Dendritic cell treated with granulocyte-macrophage colony-stimulating factor and Interleukin-4, amounts not matched to agents 40 ng/mL and 50 ng/mL, for 4 days (primary cell): ENCODE data around the gene FOXN3.
A peak's percentile ranks its signal among the peaks of the same experiment; 100 is the strongest.

Experiments
- H3K27ac Mint-ChIP-seq: one replicate; pipeline ENCODE4 v1.8.0; 2022; ENCODE audit warnings: mild to moderate bottlenecking, mixed read lengths
- H3K27me3 Mint-ChIP-seq: one replicate; pipeline ENCODE4 v1.8.0; 2022; ENCODE audit warnings: mild to moderate bottlenecking, mixed read lengths
- H3K36me3 Mint-ChIP-seq: one replicate; pipeline ENCODE4 v1.8.0; 2022; ENCODE audit warnings: low read depth, mixed read lengths
- H3K4me1 Mint-ChIP-seq: one replicate; pipeline ENCODE4 v1.8.0; 2022; ENCODE audit warnings: low read depth, mixed read lengths
- H3K4me3 Mint-ChIP-seq: one replicate; pipeline ENCODE4 v1.8.0; 2022; ENCODE audit warnings: mild to moderate bottlenecking, moderate library complexity, mixed read lengths
- H3K9me3 Mint-ChIP-seq: one replicate; pipeline ENCODE4 v1.8.0; 2022; ENCODE audit warnings: mixed read lengths
- intact Hi-C: fragments of 100-400 bp; cut with micrococcal nuclease; formaldehyde crosslinking; loops from one replicate; pipeline ENCODE4 v1.15.0; 2022

The FOXN3 gene

DNA sequence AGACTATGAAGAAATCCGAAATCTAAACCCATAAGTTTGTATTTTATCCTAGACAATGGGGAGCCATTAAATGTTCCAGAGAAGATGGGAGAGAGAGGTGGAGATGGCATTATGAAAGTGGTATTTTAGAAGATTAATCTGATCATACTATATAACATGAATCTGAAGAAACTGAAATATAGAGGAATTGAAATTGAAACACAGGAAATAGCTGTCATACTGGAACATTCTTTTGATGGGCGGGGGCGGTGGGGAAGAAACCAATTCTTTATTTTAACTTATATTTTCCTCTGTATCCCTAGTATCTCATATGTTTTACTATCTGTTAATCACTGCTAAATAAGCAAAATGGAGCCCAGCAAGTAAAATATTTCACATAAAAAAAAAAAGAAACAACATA, 27.0 kb upstream of the FOXN3 start:
- Mint-ChIP-seq H3K4me3 (peak overlapping the region; percentile 64), H3K27ac (peak overlapping the region; percentile 86), H3K36me3 (peaks cover 25% of the 10 kb centered on the region), H3K9me3 (no peaks in the 10 kb centered on the region), H3K4me1 (peaks cover 75% of the 10 kb centered on the region), H3K27me3 (no peaks in the 10 kb centered on the region)
- intact Hi-C loops, result loop anchor here (2.0 kb wide), 1 partner anchor 13 kb away; no protein-coding TSS in a partner anchor

DNA sequence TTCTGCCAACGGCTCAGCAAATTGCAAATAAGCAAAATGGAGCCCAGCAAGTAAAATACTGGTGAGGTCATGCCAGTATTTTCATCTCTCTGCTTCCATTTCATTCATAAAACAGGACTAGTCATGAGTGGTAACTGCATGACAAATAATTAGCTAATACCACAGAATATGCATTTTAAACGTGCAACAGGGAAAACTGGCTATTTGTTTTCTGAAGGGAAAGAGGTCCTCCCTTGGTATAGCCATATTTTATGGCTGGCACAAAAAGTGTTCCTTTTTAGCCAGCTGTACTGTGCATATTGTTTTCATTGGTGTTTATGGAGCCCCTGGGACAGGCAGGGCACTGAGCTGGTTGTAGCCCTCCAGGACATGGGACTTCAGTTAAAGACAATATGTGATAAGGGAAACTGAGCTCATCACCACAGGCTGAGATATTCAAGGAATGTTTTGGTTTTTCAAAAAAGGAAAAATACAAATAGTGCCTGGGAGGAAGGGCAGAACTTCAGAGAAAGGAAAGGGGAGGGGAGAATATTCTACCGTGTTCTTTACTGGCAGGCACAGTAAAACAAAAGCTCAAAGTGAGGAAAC, 26.1 kb upstream of the FOXN3 start:
- Mint-ChIP-seq H3K27ac (peak overlapping the region; percentile 86), H3K4me1 (peaks cover 65% of the 10 kb centered on the region), H3K36me3 (peaks cover 17% of the 10 kb centered on the region), H3K4me3 (peak overlapping the region; percentile 64), H3K9me3 (no peaks in the 10 kb centered on the region), H3K27me3 (no peaks in the 10 kb centered on the region)
- intact Hi-C loops, result no loop called here

DNA sequence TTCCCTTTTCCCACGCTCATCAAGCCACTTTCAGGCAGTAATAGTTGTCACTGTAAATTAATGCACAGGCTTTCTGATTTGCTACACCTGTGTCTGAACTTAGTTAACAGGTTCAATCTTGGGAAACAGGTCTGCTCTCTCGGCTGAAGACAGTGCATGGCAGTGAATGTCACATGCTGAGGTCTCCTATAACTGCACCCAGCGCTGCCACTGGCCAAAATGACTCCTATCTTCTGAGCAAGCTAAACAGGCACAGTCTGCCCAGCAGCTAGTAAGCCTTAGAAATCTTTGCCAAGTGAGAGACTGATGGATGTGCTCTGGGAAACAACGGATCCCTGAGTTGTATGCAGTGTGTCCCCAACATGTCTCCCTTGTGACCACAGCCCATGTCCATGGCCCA, 25.2 kb upstream of the FOXN3 start:
- H3K4me3 Mint-ChIP-seq, result no peak overlapping the region
- H3K27ac Mint-ChIP-seq, result peak overlapping the region; percentile 86
- intact Hi-C loops, result no loop called here
- H3K36me3 Mint-ChIP-seq, result peaks cover 16% of the 10 kb centered on the region
- peaks cover 57% of the 10 kb centered on the region for H3K4me1 Mint-ChIP-seq
- no peaks in the 10 kb centered on the region for H3K9me3 Mint-ChIP-seq
- no peaks in the 10 kb centered on the region for H3K27me3 Mint-ChIP-seq

DNA sequence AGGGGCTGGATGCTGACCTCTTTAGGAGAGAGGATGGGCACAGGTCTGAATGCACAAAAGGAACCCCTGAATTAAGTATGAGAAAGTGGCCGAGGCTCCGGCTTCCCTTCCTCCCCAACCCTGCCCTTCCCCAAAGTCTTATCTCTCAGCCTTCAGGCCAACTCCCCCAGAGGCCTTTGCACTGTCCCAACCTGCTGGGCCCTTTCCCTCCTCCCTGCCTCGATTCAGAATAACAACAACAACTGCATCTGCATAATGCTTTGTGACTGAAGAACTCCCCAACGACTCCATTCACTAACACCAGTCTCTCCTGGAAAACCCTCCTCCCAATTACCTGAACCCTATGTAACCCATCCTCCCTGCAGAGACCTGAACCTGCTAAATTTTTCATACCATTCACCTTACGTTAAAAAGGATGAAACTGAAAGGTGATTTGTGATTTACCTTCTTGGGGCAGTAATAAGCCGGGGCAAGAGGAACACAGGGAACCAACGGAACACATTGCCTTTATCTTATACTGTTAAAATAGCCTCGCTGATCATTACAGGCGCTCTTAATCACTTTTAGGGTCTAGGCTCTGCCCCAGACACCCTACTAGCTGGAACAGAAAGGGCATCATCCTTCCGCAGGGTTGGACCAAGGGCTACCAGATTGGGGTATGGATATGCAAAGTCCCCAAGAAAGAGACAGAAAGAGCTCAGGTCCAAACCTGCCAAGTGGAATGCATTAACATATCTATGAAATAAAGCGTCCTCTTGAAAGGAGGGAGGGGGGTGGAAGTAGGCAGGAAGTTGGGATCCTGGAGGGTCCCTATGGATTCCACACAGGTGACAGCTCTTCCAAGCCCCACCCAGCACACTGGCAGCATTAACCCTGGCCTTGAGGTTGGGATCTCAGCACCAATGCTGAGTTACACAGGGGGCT, 24.2 kb upstream of the FOXN3 start:
- Mint-ChIP-seq H3K4me1 (peaks cover 58% of the 10 kb centered on the region), H3K4me3 (no peak overlapping the region), H3K27ac (peak overlapping the region; percentile 47), H3K27me3 (no peaks in the 10 kb centered on the region), H3K36me3 (peaks cover 23% of the 10 kb centered on the region), H3K9me3 (no peaks in the 10 kb centered on the region)
- intact Hi-C loops, result no loop called here

DNA sequence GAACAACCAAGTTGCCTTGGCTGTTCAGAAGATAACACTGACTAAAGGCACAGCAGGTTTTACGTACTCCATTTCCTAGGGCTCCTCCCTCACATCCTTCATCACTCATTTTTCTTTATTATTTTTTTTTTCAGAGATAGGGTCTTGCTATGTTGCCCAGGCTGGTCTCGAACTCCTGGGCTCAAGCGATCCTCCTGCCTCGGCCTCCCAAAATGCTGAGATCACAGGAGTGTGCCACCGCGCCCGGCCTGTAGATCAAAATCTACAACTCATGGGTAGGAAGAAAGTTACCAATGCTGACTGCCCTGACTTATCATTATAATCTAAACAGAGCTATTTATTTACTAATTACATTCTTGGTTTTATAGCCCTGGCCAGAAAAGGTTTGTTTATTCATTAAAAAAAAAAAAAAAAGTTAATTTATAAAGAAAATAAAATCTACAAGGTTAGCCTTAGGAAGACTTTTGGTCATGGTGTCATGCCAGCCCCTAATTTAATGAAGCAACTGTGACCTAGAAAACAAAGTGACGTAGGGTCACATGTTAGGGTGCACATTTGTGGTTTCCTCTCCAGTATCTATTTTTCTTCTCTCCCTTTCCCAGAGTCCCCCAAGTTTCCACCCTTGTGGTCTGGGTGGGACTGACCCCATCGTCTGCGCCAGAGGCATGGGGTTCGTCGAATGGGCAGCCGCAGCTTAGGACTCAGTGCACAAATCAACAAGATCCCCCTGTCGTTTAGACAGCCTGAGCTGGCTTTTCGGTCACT, 19.0 kb upstream of the FOXN3 start:
- Mint-ChIP-seq H3K27me3 (no peaks in the 10 kb centered on the region), H3K9me3 (no peaks in the 10 kb centered on the region), H3K27ac (peak overlapping the region; percentile 67), H3K36me3 (peaks cover 34% of the 10 kb centered on the region), H3K4me1 (peaks cover 55% of the 10 kb centered on the region), H3K4me3 (no peak overlapping the region)
- intact Hi-C loops, result no loop called here

DNA sequence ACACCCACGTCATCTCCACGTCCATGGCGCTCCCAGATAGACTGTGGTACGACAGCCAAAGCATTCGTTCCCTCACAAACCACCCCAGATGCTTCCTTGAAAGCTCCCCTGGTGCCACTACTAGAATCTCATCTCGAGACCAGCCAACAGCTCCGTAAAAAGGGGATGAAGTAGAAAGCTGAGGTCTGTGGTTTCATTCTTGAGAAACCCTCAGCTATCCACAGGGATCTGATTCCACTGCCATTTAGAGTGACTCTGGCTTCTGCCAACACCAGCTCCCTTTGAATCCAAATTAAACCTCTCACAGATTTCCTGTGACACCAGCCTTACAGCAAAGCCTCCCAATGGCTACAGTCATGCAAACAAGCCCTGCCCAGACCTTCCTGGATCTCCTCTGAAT, 18.5 kb upstream of the FOXN3 start:
- Mint-ChIP-seq H3K9me3 (no peaks in the 10 kb centered on the region), H3K27ac (peak overlapping the region; percentile 67), H3K27me3 (no peaks in the 10 kb centered on the region), H3K4me3 (peak overlapping the region; percentile 14), H3K36me3 (peaks cover 30% of the 10 kb centered on the region), H3K4me1 (peaks cover 53% of the 10 kb centered on the region)
- intact Hi-C loops, result no loop called here

DNA sequence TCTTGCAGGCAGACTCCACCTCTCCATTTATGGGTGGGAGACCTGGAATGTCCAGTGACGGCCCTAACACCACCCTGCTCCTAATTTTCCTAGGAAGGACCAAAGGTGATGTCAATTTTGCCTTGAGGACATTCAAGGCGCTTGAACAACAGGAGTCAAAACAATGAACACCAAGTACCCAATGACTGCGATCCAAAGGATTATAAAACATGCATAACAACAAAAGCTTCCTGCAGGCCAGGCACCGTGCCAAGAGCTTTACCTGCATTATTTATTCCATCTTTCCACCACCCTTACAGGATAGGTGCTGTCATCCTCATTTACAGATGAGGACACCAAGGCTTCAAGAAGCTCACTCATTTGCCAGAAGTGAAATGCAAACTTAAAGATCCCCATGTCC, 15.2 kb upstream of the FOXN3 start:
- H3K4me3 Mint-ChIP-seq, result no peak overlapping the region
- intact Hi-C loops, result no loop called here
- no peaks in the 10 kb centered on the region for H3K27me3 Mint-ChIP-seq
- H3K27ac Mint-ChIP-seq, result peak overlapping the region; percentile 94
- H3K9me3 Mint-ChIP-seq, result no peaks in the 10 kb centered on the region
- H3K4me1 Mint-ChIP-seq, result peaks cover 59% of the 10 kb centered on the region
- peaks cover 30% of the 10 kb centered on the region for H3K36me3 Mint-ChIP-seq

DNA sequence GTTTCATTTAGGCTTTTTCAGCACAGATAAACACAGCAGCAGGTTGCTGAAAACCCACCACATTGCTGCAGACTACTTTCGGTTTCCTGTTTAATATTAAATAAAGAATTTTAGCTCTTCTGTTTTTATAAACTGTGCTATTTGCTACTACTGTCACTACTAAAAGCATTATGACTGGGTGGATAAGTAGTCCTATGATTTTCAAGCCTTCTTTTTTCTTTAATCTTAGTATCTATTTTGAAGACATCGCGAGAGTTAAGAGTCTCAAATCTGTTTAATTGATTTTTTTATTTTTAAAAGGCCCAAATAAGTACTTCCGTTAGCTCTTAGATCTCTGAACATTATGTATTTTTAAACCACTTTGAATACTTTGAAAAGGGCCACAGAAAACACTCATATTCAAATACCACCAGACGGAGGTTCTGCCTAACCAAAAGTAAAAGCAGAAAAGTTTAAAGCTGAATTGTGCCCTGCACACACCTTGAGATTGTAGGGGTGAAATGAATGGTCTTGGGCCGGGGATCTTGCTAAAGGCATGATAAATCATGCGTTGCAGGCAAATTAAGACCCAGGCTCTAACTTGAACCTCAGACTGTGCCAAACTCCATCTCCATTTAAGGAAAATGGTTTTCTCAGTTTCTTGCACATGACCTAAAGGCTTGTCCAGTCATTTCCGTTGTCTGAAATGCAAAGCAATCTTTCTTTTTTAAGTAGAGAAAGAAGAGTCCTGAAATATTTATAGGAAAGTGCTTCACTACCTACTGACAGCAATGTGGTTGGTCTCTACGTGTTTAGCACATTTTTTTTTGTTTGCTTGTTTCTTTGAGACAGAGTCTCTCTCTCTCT, 13.6 kb upstream of the FOXN3 start:
- peak overlapping the region; percentile 74 for H3K4me3 Mint-ChIP-seq
- no peaks in the 10 kb centered on the region for H3K27me3 Mint-ChIP-seq
- intact Hi-C loops, result loop anchor here (2.0 kb wide), 1 partner anchor 14 kb away; no protein-coding TSS in a partner anchor
- H3K9me3 Mint-ChIP-seq, result no peaks in the 10 kb centered on the region
- peaks cover 27% of the 10 kb centered on the region for H3K36me3 Mint-ChIP-seq
- H3K4me1 Mint-ChIP-seq, result peaks cover 64% of the 10 kb centered on the region
- peak overlapping the region; percentile 94 for H3K27ac Mint-ChIP-seq

DNA sequence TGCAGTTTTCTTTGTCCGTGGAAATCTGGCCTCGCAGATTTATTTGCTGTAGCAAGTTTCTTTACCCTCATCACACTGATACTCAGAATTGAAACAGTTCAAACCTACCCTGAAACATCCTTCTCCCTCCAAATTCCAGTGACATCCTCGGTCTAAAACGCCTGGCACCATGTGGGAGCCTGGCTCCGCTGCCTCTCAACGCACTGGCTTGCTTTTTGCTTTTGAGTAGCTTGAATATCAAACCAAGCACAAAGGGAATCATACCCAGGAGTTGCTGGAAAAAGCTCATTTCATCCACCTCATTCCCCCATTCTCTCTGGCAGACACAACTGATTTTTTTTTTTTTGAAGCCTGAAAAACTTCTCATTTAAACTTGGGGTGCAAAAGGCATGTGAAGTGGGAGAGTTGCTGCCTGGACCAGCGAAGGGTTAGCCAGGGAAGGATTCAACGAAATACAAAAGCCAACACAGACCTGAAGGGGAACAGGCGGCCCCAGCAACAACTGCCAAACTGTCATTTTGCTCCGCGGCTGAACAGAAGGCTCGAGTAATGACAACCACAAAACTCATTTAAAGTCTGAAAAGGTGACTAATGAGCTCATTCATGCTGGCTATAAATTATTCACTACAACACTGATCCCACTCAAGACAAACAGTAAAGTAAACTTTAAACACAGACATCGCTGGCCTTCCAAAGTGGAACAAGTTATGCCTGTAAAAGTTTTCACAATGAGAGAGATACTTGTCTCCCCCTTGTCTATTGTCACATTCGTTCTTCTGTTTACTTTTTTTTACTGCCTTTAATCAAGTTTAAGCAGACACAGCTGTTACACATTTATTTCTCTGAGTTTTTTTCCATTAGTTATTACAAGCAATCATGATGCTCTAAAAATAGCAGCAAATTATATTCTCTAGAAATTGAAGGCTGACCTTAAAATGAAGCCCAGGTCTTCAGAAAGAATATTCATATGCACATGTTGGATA, 12.5 kb upstream of the FOXN3 start:
- Mint-ChIP-seq H3K27ac (peak overlapping the region; percentile 94), H3K4me1 (peaks cover 53% of the 10 kb centered on the region), H3K9me3 (no peaks in the 10 kb centered on the region), H3K36me3 (peaks cover 27% of the 10 kb centered on the region), H3K4me3 (peak overlapping the region; percentile 74), H3K27me3 (no peaks in the 10 kb centered on the region)
- intact Hi-C loops, result loop anchor here (2.0 kb wide), 1 partner anchor 15 kb away; no protein-coding TSS in a partner anchor

DNA sequence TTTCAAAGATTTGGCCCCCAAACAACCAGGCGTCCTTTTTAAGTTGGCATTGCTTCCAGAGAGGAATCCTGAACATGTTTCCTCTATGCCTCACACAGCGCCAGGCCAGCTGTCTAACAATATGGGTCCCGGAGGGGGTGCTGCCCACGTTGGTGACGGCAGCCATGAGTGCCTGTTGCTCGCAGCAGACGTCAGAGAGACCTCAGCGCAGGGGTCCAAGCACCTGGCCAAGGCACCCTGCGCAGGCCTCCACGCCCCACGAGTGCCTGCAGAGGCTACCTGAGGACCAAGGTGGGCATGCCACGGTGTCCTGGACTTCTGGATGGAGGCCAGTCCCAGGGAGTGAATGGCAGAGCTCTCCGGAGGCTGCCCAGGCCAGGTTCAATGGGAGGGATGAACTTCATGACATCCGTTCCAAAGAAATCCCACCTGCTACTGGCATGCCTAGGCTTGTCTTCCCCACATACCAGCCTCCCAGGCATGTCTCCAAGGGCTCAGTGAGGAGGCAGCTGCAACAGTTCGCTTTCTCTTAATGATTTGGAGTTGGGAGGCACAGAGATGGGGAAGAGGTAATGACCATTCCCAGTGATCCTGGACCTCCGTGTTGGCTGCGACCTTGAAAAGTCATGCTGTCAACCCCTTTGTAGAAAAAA, 11.6 kb upstream of the FOXN3 start:
- no peak overlapping the region for H3K4me3 Mint-ChIP-seq
- H3K9me3 Mint-ChIP-seq, result no peaks in the 10 kb centered on the region
- H3K4me1 Mint-ChIP-seq, result peaks cover 50% of the 10 kb centered on the region
- intact Hi-C loops, result no loop called here
- H3K27me3 Mint-ChIP-seq, result no peaks in the 10 kb centered on the region
- H3K27ac Mint-ChIP-seq, result peak overlapping the region; percentile 94
- peaks cover 27% of the 10 kb centered on the region for H3K36me3 Mint-ChIP-seq

DNA sequence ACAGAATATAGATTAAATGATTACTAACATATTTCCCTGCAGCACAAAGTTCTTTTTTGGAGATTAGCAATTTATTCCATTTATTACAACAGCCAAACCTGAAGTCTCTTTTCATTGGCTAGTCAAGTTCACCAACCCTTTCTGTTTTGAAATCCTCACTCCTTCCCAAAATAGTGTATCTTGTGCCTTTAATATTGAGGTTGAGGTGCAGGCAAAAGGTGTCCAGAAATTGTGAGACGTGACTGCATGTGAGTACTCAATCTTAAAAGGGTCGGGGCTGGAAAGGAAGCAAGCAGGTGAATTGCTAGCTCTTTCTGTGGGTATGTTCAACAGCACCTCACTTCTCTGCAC, 11.1 kb upstream of the FOXN3 start:
- no peaks in the 10 kb centered on the region for H3K27me3 Mint-ChIP-seq
- H3K9me3 Mint-ChIP-seq, result no peaks in the 10 kb centered on the region
- peaks cover 22% of the 10 kb centered on the region for H3K36me3 Mint-ChIP-seq
- intact Hi-C loops, result no loop called here
- H3K4me1 Mint-ChIP-seq, result peaks cover 50% of the 10 kb centered on the region
- no peak overlapping the region for H3K4me3 Mint-ChIP-seq
- H3K27ac Mint-ChIP-seq, result no peak overlapping the region
